AG09319 (cell line): ENCODE measurements around the gene TBC1D1.

Experiments
- DNase-seq: peaks from one replicate; pipeline ENCODE4 v3.0.0-alpha.2; 2010; ENCODE audit warnings: low read depth; ENCODE audit errors: extremely low read depth
- TF ChIP-seq, protein P1 (sequence below): IDR thresholded peaks from 2 replicates; pipeline ENCODE4 v1.5.1; 2011; ENCODE audit warnings: low read depth, mild to moderate bottlenecking, inconsistent platforms, low read length, moderate library complexity

The TBC1D1 gene

DNA sequence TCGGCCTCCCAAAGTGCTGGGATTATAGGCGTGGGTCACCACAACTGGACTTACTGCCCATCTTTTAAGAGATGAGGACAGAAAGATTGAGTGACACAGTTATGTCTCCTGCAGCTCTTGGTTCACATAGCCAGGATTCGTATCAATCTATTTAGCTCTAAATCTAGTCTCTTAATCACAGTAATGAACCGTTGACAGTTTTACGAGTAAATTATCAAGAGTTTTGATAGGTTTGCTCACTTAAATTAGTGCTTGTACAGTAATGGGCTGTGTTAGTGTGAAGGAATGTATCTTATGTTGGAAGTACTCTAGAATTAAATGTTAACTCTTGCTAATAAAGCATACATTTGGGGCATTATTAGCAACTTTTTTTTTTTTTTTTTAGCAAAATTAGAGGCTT, 175.0 kb downstream of the TBC1D1 start:
- TF ChIP-seq, protein P1, sequence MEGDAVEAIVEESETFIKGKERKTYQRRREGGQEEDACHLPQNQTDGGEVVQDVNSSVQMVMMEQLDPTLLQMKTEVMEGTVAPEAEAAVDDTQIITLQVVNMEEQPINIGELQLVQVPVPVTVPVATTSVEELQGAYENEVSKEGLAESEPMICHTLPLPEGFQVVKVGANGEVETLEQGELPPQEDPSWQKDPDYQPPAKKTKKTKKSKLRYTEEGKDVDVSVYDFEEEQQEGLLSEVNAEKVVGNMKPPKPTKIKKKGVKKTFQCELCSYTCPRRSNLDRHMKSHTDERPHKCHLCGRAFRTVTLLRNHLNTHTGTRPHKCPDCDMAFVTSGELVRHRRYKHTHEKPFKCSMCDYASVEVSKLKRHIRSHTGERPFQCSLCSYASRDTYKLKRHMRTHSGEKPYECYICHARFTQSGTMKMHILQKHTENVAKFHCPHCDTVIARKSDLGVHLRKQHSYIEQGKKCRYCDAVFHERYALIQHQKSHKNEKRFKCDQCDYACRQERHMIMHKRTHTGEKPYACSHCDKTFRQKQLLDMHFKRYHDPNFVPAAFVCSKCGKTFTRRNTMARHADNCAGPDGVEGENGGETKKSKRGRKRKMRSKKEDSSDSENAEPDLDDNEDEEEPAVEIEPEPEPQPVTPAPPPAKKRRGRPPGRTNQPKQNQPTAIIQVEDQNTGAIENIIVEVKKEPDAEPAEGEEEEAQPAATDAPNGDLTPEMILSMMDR, result no peak
- DNase-seq, result no peak

DNA sequence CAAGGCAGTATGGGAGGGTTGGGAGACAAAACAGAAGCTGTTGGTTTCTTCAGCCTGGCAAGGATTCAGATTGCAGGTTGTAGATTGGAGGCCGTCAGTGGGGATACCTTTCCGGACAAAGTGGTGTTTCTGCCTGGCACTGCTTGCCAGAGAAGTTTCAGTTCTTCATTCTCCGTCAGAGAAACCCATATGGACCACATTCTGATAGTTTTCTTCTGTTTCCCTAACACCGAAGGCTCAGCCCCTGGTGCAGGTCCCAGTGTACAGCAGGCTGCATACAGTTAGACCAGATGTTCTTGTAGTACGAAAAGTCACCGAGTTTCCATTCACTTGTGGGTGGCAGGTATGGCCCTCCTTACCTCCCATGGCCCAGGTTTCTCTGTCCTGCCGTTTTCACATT, 176.6 kb downstream of the TBC1D1 start:
- TF ChIP-seq, protein P1, result no peak
- DNase-seq, result no peak

DNA sequence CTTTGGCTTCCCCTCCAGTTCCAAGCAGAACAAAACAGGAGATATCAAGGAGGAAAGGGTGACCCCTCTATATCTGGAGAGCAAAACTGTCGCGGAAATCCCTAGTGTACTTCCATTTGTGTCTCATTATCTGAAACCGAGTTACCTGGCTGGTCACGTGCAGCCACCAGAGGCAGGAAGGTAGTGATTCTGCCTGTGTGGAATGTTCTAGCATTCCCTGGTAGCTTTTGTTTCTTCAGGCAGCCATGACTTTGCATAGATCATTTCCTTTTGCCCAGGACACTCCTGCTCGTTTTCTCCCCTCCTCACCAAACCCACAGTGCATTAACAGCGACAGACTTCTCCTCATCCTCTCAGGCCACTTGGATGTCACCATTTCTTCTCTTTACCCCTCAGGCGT, 177.2 kb downstream of the TBC1D1 start:
- TF ChIP-seq, protein P1, result no peak
- DNase-seq, result no peak

DNA sequence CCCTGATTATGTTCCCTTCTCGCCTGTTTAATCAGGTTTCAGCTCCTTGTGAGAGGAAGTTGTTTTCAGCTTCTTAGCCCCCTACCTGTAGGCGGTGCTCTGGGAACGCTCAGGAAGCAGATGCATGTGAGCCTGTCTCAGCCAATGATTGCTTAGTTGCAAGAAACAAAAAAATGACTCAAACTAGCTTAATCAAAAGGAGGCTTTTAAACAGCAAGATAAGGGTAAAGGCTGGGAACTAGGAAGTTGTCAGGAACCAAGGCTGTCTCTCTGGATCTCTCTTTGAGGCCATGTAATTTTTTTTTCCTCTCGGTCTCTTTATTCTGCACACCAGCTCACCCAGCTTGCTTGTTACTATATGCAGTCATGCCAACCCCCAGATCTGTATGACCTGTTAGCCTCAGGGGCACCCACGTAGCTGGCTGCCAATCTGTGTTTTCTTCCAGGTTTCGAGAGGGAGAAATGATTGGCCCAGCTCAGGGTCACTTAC, 178.4 kb downstream of the TBC1D1 start:
- no peak for DNase-seq

DNA sequence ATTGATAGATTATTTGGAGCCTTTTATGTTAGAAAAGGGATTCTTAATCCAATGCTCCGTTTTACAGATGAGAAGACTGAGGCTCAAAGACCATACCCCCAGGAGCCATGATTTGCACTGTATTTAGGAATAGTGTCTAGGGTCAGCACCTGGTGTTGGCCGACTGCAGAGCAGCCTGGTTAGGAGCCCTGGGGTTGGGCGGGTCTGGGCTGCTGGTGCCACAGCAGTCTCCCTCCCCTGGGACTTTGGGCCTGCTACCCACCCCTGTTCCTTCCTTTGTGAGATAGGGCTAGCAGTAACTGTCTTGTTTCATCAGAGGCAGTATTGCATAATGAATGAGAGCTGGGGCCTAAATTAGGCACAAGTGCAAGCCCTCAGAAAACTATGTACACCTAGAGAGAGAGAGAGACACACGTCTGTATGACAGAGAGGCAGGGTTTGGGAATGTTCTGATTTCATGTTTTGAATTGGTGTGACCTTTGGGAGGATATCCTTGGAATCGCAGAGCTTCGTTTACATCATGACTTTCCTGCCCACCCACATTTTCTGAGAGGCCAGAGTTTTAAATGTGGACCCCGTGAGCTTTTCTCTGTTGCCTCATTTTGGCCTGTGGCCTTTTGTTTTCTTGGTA, 181.0 kb downstream of the TBC1D1 start:
- no peak for DNase-seq
- TF ChIP-seq, protein P1, result no peak

More for the DNA sequence above, 178.4 kb downstream of the TBC1D1 start:
- TF ChIP-seq, protein P1, result peak; percentile 24

DNA sequence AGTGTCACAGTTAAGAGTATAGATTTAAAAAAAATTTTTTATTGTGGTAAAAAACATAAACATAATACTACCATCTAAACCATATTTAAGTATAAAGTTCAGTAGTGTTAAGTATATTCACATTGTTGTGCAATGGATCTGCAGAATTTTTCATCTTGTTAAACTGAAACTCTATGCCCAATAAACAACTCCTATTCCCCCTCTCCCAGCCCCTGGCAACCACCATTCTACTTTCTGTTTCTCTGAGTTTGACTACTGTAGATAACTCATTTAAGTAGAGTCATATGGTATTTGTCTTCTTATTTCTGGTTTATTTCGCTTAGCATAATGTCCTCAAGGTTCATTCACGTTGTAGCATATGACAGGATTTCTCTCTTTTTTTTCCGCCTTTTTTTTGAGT, 181.7 kb downstream of the TBC1D1 start:
- TF ChIP-seq, protein P1, result no peak
- no peak for DNase-seq

DNA sequence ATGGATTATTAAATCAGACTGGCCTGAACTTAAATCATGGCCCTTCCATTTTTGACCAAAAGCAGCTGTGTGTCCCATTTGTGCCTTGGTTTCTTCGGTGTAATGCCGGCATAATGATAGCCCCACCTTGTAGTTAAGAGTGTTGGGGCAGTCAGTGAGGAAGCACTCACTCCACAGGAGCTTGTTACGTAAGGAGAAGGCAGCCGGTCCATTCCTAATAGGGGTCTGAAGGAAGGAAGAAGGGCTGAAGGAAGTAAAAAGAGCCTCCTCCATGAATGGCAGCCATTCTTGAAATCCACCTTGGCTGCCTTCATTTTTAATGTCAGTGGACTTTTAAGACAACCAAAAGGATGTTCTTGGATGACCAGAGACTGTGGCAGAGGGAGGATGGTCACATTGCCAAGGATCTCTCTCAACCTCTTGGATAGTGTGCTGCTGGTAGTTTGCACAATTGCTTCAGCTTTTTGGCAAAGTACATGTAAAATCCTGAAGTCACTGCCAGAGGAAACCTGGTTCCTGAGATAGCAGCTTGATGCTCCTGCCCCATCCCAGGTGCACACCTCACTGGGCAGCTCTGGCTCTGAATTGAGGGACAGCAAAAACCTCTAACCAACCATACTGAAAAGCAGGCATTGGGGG, 182.8 kb downstream of the TBC1D1 start:
- DNase-seq, result no peak
- TF ChIP-seq, protein P1, result no peak
